Neural cell (in vitro differentiated cells): ENCODE measurements around the gene ATXN7L1. TPM values are rescaled to one million over a fixed set of nuclear protein-coding genes. Genes with fewer than 3 reads are reported as not detected.

Source experiments
- H2AFZ ChIP-seq: fragments of 200-600, 300-800 bp; sonication (generic), shearing (Covaris generic); 2 replicates; pipeline ENCODE4 v1.6.0; 2014; ENCODE audit warnings: low read depth, mild to moderate bottlenecking, antibody characterized with exemption, low read length, moderate library complexity
- H3F3A ChIP-seq: fragments of 200-600 bp; shearing (Covaris generic); 2 replicates; pipeline ENCODE4 v1.6.1; 2016; ENCODE audit warnings: mild to moderate bottlenecking, moderate library complexity, mixed read lengths, antibody characterized with exemption, low read length; ENCODE audit not compliant: insufficient read depth, poor library complexity, severe bottlenecking
- H3K27ac ChIP-seq: fragments of 200-600, 300-800 bp; sonication (generic), shearing (Covaris generic); 2 replicates; pipeline ENCODE4 v1.5.1; 2014; ENCODE audit warnings: mild to moderate bottlenecking, low read length, moderate library complexity
- H3K27me3 ChIP-seq: fragments of 300-800, 200-600 bp; sonication (generic), shearing (Covaris generic); 2 replicates; pipeline ENCODE4 v1.6.0; 2014; ENCODE audit warnings: mild to moderate bottlenecking, low read depth, low read length, moderate library complexity; ENCODE audit not compliant: insufficient read depth
- H3K36me3 ChIP-seq: fragments of 300-800, 200-600 bp; sonication (generic), shearing (Covaris generic); 2 replicates; pipeline ENCODE4 v1.5.1; 2014; ENCODE audit warnings: mild to moderate bottlenecking, antibody characterized with exemption, low read length, moderate library complexity; ENCODE audit not compliant: insufficient read depth
- H3K4me2 ChIP-seq: fragments of 300-800, 200-600 bp; sonication (generic), shearing (Covaris generic); 2 replicates; pipeline ENCODE4 v1.6.0; 2014; ENCODE audit warnings: mild to moderate bottlenecking, low read length
- H3K4me3 ChIP-seq: fragments of 300-800, 200-600 bp; sonication (generic), shearing (Covaris generic); 2 replicates; pipeline ENCODE4 v1.5.1; 2014; ENCODE audit warnings: mild to moderate bottlenecking, low read length, moderate library complexity
- H3K79me2 ChIP-seq: fragments of 200-600 bp; shearing (Covaris generic); replicated peaks from 2 replicates; pipeline ENCODE4 v1.6.0; 2014; ENCODE audit warnings: mild to moderate bottlenecking, low read length, moderate library complexity; ENCODE audit not compliant: insufficient read depth
- H3K9ac ChIP-seq: fragments of 300-800, 200-600 bp; sonication (generic), shearing (Covaris generic); 2 replicates; pipeline ENCODE4 v1.6.1; 2016; ENCODE audit warnings: mild to moderate bottlenecking, low read length, mixed read lengths
- H3K9me2 ChIP-seq: fragments of 200-600 bp; shearing (Covaris generic); 2 replicates; pipeline ENCODE4 v1.6.1; 2016; ENCODE audit warnings: mild to moderate bottlenecking, low read length, mixed read lengths; ENCODE audit not compliant: insufficient read depth
- H3K9me3 ChIP-seq: fragments of 200-600, 300-800 bp; sonication (generic), shearing (Covaris generic); 2 replicates; pipeline ENCODE4 v1.6.1; 2016; ENCODE audit warnings: mild to moderate bottlenecking, mixed run types, low read length, moderate library complexity, mixed read lengths
- H4K20me1 ChIP-seq: fragments of 200-600 bp; shearing (Covaris generic); 2 replicates; pipeline ENCODE4 v1.6.1; 2016; ENCODE audit warnings: mild to moderate bottlenecking, mixed run types; ENCODE audit not compliant: insufficient read depth
- EP300 ChIP-seq: fragments of 450-650 bp; conservative IDR thresholded peaks from 2 replicates; pipeline ENCODE4 v1.6.1; 2014; ENCODE audit warnings: antibody characterized with exemption, mild to moderate bottlenecking, moderate library complexity; ENCODE audit not compliant: poor library complexity, severe bottlenecking
- EZH2 ChIP-seq: fragments of 200-600, 300-800 bp; shearing (Covaris generic), sonication (generic); IDR thresholded peaks from 2 replicates; pipeline ENCODE4 v1.6.1; 2014; ENCODE audit warnings: antibody characterized with exemption, low read length, borderline replicate concordance, mild to moderate bottlenecking; ENCODE audit not compliant: insufficient read depth, poor library complexity, severe bottlenecking
- MXI1 ChIP-seq: fragments of 450-650 bp; conservative IDR thresholded peaks from 2 replicates; pipeline ENCODE4 v1.6.1; 2014; ENCODE audit warnings: antibody characterized with exemption, mild to moderate bottlenecking; ENCODE audit not compliant: poor library complexity, severe bottlenecking
- POLR2AphosphoS5 ChIP-seq: IDR thresholded peaks from 2 replicates; pipeline ENCODE4 v1.6.1; 2012
- RAD21 ChIP-seq: fragments of 450-650 bp; conservative IDR thresholded peaks from 2 replicates; pipeline ENCODE4 v1.6.1; 2014; ENCODE audit warnings: antibody characterized with exemption, mild to moderate bottlenecking, moderate library complexity
- REST ChIP-seq: IDR thresholded peaks from 2 replicates; pipeline ENCODE4 v1.6.1; 2012; ENCODE audit warnings: borderline replicate concordance
- SMC3 ChIP-seq: fragments of 450-650 bp; conservative IDR thresholded peaks from 2 replicates; pipeline ENCODE4 v1.6.1; 2014; ENCODE audit warnings: antibody characterized with exemption, mild to moderate bottlenecking, moderate library complexity; ENCODE audit not compliant: poor library complexity
- TAF1 ChIP-seq: IDR thresholded peaks from 2 replicates; pipeline ENCODE4 v1.6.1; 2012; ENCODE audit warnings: low read depth
- polyA plus RNA-seq: library from polyadenylated mRNA; depleted of rRNA; stranded (reverse); fragments of >200 nt; gene quantifications from 2 replicates; pipeline ENCODE4 v1.2.3, GENCODE V29; 2014
- TF ChIP-seq, protein P1 (sequence below): fragments of 450-650 bp; IDR thresholded peaks from 2 replicates; pipeline ENCODE4 v1.5.1; 2014; ENCODE audit warnings: antibody characterized with exemption, mild to moderate bottlenecking, moderate library complexity; ENCODE audit not compliant: poor library complexity, severe bottlenecking

ATXN7L1 gene
- polyA plus RNA-seq, 1 donor from 2014 or later: 4.3 TPM

DNA sequence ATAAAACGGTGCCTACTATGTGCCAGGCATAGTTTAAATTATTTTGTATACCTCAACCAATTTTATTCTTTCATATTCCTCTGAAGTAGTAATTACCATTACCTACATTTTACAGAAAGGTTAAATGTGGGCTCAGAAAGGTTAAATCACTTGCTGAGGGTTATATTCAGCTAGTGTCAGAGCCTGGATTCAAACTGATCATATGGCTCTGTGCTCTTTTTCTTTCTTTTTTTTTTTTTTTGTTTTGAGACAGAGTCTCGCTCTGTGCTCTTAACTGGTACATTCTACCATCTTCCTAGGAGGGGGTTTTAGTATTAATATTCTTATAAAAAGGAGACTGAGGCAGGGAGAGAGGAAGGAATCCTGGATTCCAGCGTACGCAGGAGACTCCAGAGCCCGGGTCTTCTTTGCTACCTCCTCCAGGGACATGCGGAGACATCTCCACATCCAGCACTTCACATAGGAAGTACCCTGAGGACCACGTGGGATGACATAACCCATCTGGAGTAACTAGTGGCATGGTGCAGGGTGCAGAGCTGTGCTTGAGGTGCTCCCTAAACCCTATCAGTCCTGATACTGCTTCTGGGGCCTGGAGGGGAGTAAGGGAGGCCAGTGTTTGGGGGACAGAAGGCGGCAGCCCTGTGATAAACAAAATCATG lies 29.6 kb upstream of the ATXN7L1 start:
- H3K4me2 ChIP-seq: no peak overlapping the region
- H3K36me3 ChIP-seq: no peaks in the 10 kb centered on the region
- H4K20me1 ChIP-seq: no peaks in the 10 kb centered on the region
- H3K9me2 ChIP-seq: no peaks in the 10 kb centered on the region
- H3K27me3 ChIP-seq: no peaks in the 10 kb centered on the region
- H3K9me3 ChIP-seq: no peaks in the 10 kb centered on the region
- no peak overlapping the region for H2AFZ ChIP-seq
- H3K9ac ChIP-seq: no peak overlapping the region
- no peak overlapping the region for H3K27ac ChIP-seq
- no peaks in the 10 kb centered on the region for H3K79me2 ChIP-seq
- no peak overlapping the region for H3K4me3 ChIP-seq
- H3F3A ChIP-seq: no peaks in the 10 kb centered on the region
- TF ChIP-seq POLR2AphosphoS5 (no peak), RAD21 (no peak), MXI1 (no peak), SMC3 (no peak), TAF1 (no peak)
- TF ChIP-seq, protein P1, sequence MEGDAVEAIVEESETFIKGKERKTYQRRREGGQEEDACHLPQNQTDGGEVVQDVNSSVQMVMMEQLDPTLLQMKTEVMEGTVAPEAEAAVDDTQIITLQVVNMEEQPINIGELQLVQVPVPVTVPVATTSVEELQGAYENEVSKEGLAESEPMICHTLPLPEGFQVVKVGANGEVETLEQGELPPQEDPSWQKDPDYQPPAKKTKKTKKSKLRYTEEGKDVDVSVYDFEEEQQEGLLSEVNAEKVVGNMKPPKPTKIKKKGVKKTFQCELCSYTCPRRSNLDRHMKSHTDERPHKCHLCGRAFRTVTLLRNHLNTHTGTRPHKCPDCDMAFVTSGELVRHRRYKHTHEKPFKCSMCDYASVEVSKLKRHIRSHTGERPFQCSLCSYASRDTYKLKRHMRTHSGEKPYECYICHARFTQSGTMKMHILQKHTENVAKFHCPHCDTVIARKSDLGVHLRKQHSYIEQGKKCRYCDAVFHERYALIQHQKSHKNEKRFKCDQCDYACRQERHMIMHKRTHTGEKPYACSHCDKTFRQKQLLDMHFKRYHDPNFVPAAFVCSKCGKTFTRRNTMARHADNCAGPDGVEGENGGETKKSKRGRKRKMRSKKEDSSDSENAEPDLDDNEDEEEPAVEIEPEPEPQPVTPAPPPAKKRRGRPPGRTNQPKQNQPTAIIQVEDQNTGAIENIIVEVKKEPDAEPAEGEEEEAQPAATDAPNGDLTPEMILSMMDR: no peak

DNA sequence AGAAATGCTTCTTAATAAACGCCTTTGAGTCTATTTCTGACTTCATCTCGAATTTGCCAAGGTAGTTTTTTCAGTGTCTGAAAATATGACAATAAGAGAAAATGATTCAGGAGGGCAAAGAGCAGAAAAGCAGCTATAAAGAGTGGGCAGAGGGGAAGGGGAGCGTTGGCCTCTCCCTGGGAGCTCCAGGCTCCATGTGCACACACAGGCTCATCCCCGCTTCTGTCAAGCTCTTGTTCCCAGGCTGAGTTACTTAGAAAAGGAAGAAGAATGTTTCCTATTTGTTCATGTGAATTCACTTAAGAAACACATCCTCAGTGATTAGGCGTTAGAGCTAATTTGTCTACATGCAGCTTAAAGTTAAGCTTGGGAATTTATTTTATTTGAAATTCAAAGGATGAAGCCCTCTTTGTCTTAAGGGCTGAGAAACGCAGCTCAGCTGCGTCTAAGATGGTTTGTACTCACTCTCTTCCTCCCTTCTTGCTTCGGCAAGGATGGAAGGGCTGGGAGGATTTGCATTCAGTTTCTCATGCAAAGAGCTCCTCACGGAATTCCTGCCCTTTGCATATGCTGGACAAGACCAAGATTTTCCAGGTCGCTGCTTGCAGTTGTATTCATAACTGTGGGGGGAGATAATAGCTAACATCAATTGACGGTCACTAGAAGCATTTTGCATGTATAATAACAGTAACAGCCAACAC lies 29.0 kb upstream of the ATXN7L1 start:
- H3K27me3 ChIP-seq: no peaks in the 10 kb centered on the region
- H3K36me3 ChIP-seq: no peaks in the 10 kb centered on the region
- H3F3A ChIP-seq: no peaks in the 10 kb centered on the region
- H3K9ac ChIP-seq: no peak overlapping the region
- H3K9me3 ChIP-seq: no peaks in the 10 kb centered on the region
- no peak overlapping the region for H3K4me3 ChIP-seq
- H3K27ac ChIP-seq: no peak overlapping the region
- no peak overlapping the region for H2AFZ ChIP-seq
- H3K4me2 ChIP-seq: no peak overlapping the region
- TF ChIP-seq MXI1 (no peak), SMC3 (no peak), POLR2AphosphoS5 (no peak), TAF1 (no peak), RAD21 (no peak), EZH2 (no peak), REST (no peak), EP300 (no peak)
- TF ChIP-seq, protein P1: no peak
- no peaks in the 10 kb centered on the region for H3K9me2 ChIP-seq
- no peaks in the 10 kb centered on the region for H3K79me2 ChIP-seq
- no peaks in the 10 kb centered on the region for H4K20me1 ChIP-seq
